Activated gamma-delta T cell (primary cell): ENCODE data around the gene SAMD4A.
"Not testable (repeated sequence)": the region's sequence is repeated elsewhere in the genome, so short reads cannot be mapped to it uniquely, and the experiment has no call there.

Source experiments
- DNase-seq: peaks from one replicate; lab custom pipeline; 2025; lab: John Stamatoyannopoulos, UW

Gene SAMD4A

GRCh38 chr14:54728700-54729527 is 162.0 kb downstream of the SAMD4A start:
- DNase-seq, result no peak

- no peak for DNase-seq
Observed at GRCh38 chr14:54730156-54730961, 163.4 kb downstream of the SAMD4A start.

- no peak for DNase-seq
Observed at GRCh38 chr14:54734966-54735365, 168.0 kb downstream of the SAMD4A start.

- no peak for DNase-seq
Observed at GRCh38 chr14:54735424-54735823, 168.5 kb downstream of the SAMD4A start.

- DNase-seq, result no peak
Observed at GRCh38 chr14:54737132-54737711, 170.3 kb downstream of the SAMD4A start.

GRCh38 chr14:54738009-54738408 is 171.1 kb downstream of the SAMD4A start:
- no peak for DNase-seq

- no peak for DNase-seq
Observed at GRCh38 chr14:54739514-54739913, 172.6 kb downstream of the SAMD4A start.

GRCh38 chr14:54742492-54743350 is 175.8 kb downstream of the SAMD4A start:
- no peak for DNase-seq

GRCh38 chr14:54743382-54743781 is 176.5 kb downstream of the SAMD4A start:
- no peak for DNase-seq

- no peak for DNase-seq
Observed at GRCh38 chr14:54746019-54746418, 179.1 kb downstream of the SAMD4A start.

GRCh38 chr14:54747616-54748015 is 180.7 kb downstream of the SAMD4A start:
- no peak for DNase-seq

- DNase-seq, result no peak
Observed at GRCh38 chr14:54749180-54749579, 182.3 kb downstream of the SAMD4A start.

GRCh38 chr14:54749727-54750126 is 182.8 kb downstream of the SAMD4A start:
- DNase-seq, result no peak

GRCh38 chr14:54752611-54753010 is 185.7 kb downstream of the SAMD4A start:
- not testable (repeated sequence) for DNase-seq

- not testable (repeated sequence) for DNase-seq
Observed at GRCh38 chr14:54753396-54753795, 186.5 kb downstream of the SAMD4A start.

- no peak for DNase-seq
Observed at GRCh38 chr14:54754116-54754622, 187.2 kb downstream of the SAMD4A start.

GRCh38 chr14:54754623-54755386 is 187.9 kb downstream of the SAMD4A start:
- DNase-seq, result no peak

GRCh38 chr14:54756656-54757392 is 189.9 kb downstream of the SAMD4A start:
- no peak for DNase-seq

- no peak for DNase-seq
Observed at GRCh38 chr14:54758041-54758440, 191.1 kb downstream of the SAMD4A start.

- DNase-seq, result no peak
Observed at GRCh38 chr14:54759982-54760585, 193.2 kb downstream of the SAMD4A start.
